CD14-positive monocyte (primary cell): ENCODE results near the gene BTBD7. TPM values are rescaled to one million over a fixed set of nuclear protein-coding genes. Genes with fewer than 3 reads are reported as not detected.

Experiments
- DNase-seq, 3 donors: peaks; one replicate each; pipeline ENCODE4 v3.0.0-alpha.2; 2011 to 2022
- H2AFZ ChIP-seq: 2 replicates; pipeline ENCODE4 v1.6.0; 2012; ENCODE audit warnings: mild to moderate bottlenecking, low read depth, low read length, inconsistent platforms; ENCODE audit not compliant: insufficient read depth, poor library complexity, severe bottlenecking
- H3K27ac ChIP-seq, 2 donors: 1 replicate in 1 of 2; 2 replicates in 1 of 2; pipeline ENCODE4 v1.5.1; 2012 to 2013; ENCODE audit warnings: low read length in 2 of 2, control low read depth in 1 of 2, inconsistent platforms in 1 of 2, low read depth in 1 of 2, mild to moderate bottlenecking in 1 of 2
- H3K27me3 ChIP-seq, 2 donors: one replicate each; pipeline versions ENCODE4 v1.6.0 to v1.6.1; 2011 to 2013; ENCODE audit warnings: low read length in 2 of 2; ENCODE audit not compliant: control insufficient read depth in 2 of 2, insufficient read depth in 2 of 2
- H3K36me3 ChIP-seq, 2 donors: replicated peaks in 1 of 2; 1 replicate in 1 of 2; 2 replicates in 1 of 2; pipeline versions ENCODE4 v1.5.1 to v1.6.1; 2012 to 2013; ENCODE audit warnings: low read length in 2 of 2, control low read depth in 1 of 2, inconsistent platforms in 1 of 2, mild to moderate bottlenecking in 1 of 2; ENCODE audit not compliant: insufficient read depth in 2 of 2, control insufficient read depth in 1 of 2
- H3K4me1 ChIP-seq, 2 donors: 1 replicate in 1 of 2; 2 replicates in 1 of 2; pipeline versions ENCODE4 v1.5.1 to v1.6.1; 2012 to 2013; ENCODE audit warnings: low read length in 2 of 2, control low read depth in 1 of 2, inconsistent platforms in 1 of 2, mild to moderate bottlenecking in 1 of 2, moderate library complexity in 1 of 2; ENCODE audit not compliant: insufficient read depth in 2 of 2, control insufficient read depth in 1 of 2
- H3K4me2 ChIP-seq: replicated peaks from 2 replicates; pipeline ENCODE3; 2012; ENCODE audit warnings: low read length, moderate library complexity, mild to moderate bottlenecking; ENCODE audit not compliant: poor library complexity, severe bottlenecking; ENCODE audit errors: extremely low read depth
- H3K4me3 ChIP-seq, 3 experiments: fragments of 200-600 bp in 1 of 3; sonication (generic) in 1 of 3; replicated peaks in 1 of 3; 1 replicate in 2 of 3; 2 replicates in 1 of 3; pipeline ENCODE4 v1.5.1; 2011 to 2013; ENCODE audit warnings: low read length in 3 of 3, mild to moderate bottlenecking in 3 of 3, control low read depth in 2 of 3, low read depth in 2 of 3, inconsistent platforms in 1 of 3, moderate library complexity in 1 of 3
- H3K79me2 ChIP-seq: 2 replicates; pipeline ENCODE4 v1.6.0; 2012; ENCODE audit warnings: mild to moderate bottlenecking, control low read depth, inconsistent platforms, low read length, moderate library complexity; ENCODE audit not compliant: insufficient read depth
- H3K9ac ChIP-seq: 2 replicates; pipeline ENCODE4 v1.6.0; 2017; ENCODE audit warnings: low read length, mild to moderate bottlenecking; ENCODE audit not compliant: insufficient read depth, poor library complexity, severe bottlenecking
- H3K9me3 ChIP-seq, 2 donors: replicated peaks in 1 of 2; 1 replicate in 1 of 2; 2 replicates in 1 of 2; pipeline versions ENCODE4 v1.5.1 to v1.6.1; 2012 to 2013; ENCODE audit warnings: low read length in 2 of 2, control low read depth in 1 of 2; ENCODE audit not compliant: control insufficient read depth in 1 of 2, insufficient read depth in 1 of 2
- H4K20me1 ChIP-seq: 2 replicates; pipeline ENCODE4 v1.6.0; 2012; ENCODE audit warnings: mild to moderate bottlenecking, low read length, control low read depth, moderate library complexity; ENCODE audit not compliant: insufficient read depth
- H3K27ac Mint-ChIP-seq, 7 donors: one replicate each; pipeline ENCODE4 v1.8.0; 2020; ENCODE audit warnings: mild to moderate bottlenecking in 7 of 7, mixed read lengths in 7 of 7, moderate library complexity in 6 of 7, inconsistent platforms in 2 of 7
- H3K27me3 Mint-ChIP-seq, 3 donors: one replicate each; pipeline ENCODE4 v1.8.0; 2021 to 2022; ENCODE audit warnings: low read depth in 3 of 3, mild to moderate bottlenecking in 3 of 3, mixed read lengths in 3 of 3, moderate library complexity in 3 of 3, inconsistent platforms in 1 of 3
- H3K36me3 Mint-ChIP-seq, 2 donors: one replicate each; pipeline ENCODE4 v1.8.0; 2020; ENCODE audit warnings: mixed read lengths in 2 of 2, inconsistent platforms in 1 of 2, mild to moderate bottlenecking in 1 of 2
- H3K4me1 Mint-ChIP-seq: one replicate; pipeline ENCODE4 v1.8.0; 2020; ENCODE audit warnings: mild to moderate bottlenecking, mixed read lengths
- H3K4me3 Mint-ChIP-seq, 2 donors: one replicate each; pipeline ENCODE4 v1.8.0; 2020; ENCODE audit warnings: mild to moderate bottlenecking in 2 of 2, mixed read lengths in 2 of 2, moderate library complexity in 1 of 2
- H3K9me3 Mint-ChIP-seq, 7 donors: one replicate each; pipeline ENCODE4 v1.8.0; 2020 to 2022; ENCODE audit warnings: mixed read lengths in 7 of 7, mild to moderate bottlenecking in 6 of 7, moderate library complexity in 6 of 7, inconsistent platforms in 2 of 7
- CTCF ChIP-seq: fragments of 200-600 bp; IDR thresholded peaks from one replicate; pipeline ENCODE4 v1.8.0; 2022; ENCODE audit warnings: antibody characterized with exemption, mild to moderate bottlenecking
- WGBS: methylation state at CpG from one replicate; pipeline ENCODE4 v1.1.5; 2013; ENCODE audit warnings: missing lambda C conversion rate; ENCODE audit not compliant: insufficient coverage; 5-methylcytosine and 5-hydroxymethylcytosine counted together
- intact Hi-C, 2 donors: fragments of 100-400 bp; cut with micrococcal nuclease; formaldehyde crosslinking; loops; one replicate each; pipeline versions ENCODE4 v1.15.0 to v1.15.1; 2023
- polyA plus RNA-seq, 3 donors: library from polyadenylated mRNA; depleted of rRNA in 1 of 3; unstranded in 2 of 3; stranded (reverse) in 1 of 3; fragments of 300-500 nt in 2 of 3; fragments of >200 nt in 1 of 3; fragmentation: Illumina TruSeq in 2 of 3; gene quantifications; 1 replicate in 2 of 3; 2 replicates in 1 of 3; pipeline ENCODE4 v1.2.3, GENCODE V29; 2012 to 2021

The BTBD7 gene
- polyA plus RNA-seq, 3 donors = 8.3 to 8.6 (median 8.5) TPM

- Histone ChIP-seq H2AFZ (no peak overlapping the region), H3K4me1 (peaks cover 7 to 11% of the 10 kb centered on the region in 2 donors), H3K36me3 (no peaks in the 10 kb centered on the region), H3K9ac (no peak overlapping the region), H3K27me3 (no peaks in the 10 kb centered on the region), H3K4me2 (no peak overlapping the region), H4K20me1 (no peaks in the 10 kb centered on the region), H3K79me2 (no peaks in the 10 kb centered on the region), H3K9me3 (no peaks in the 10 kb centered on the region), H3K27ac (no peak overlapping the region), H3K4me3 (no peak overlapping the region)
- TF ChIP-seq CTCF = no peak
- Mint-ChIP-seq H3K27ac (peak overlapping the region in 3 of 7 donors; percentile 6 to 47 (median 27)), H3K27me3 (peaks cover 0 to 6% (median 3%) of the 10 kb centered on the region in 3 donors), H3K4me3 (no peak overlapping the region), H3K9me3 (peaks cover 0 to 11% (median 6%) of the 10 kb centered on the region in 7 donors), H3K4me1 (peaks cover 15% of the 10 kb centered on the region), H3K36me3 (no peaks in the 10 kb centered on the region)
- WGBS = 0% methylated on average over 4 of the region's 6 CpGs
- DNase-seq = peak; percentile 60 to 92 (median 66)
- intact Hi-C loops = no loop called here
Measured at GRCh38 chr14:93375673-93376156, 42.9 kb upstream of the BTBD7 start.

GRCh38 chr14:93369713-93370266 lies 37.0 kb upstream of the BTBD7 start:
- Mint-ChIP-seq H3K36me3 (no peaks in the 10 kb centered on the region), H3K4me1 (peaks cover 21% of the 10 kb centered on the region), H3K27ac (peak overlapping the region; percentile 39 to 87 (median 73)), H3K4me3 (peak overlapping the region in 1 of 2 donors; percentile 65), H3K27me3 (no peaks in the 10 kb centered on the region), H3K9me3 (peaks cover 0 to 9% (median 5%) of the 10 kb centered on the region in 7 donors)
- Histone ChIP-seq H3K4me2 (peak overlapping the region; percentile 56), H3K9me3 (no peaks in the 10 kb centered on the region), H3K9ac (no peak overlapping the region), H3K79me2 (no peaks in the 10 kb centered on the region), H3K4me3 (peak overlapping the region in 1 of 3 experiments; percentile 24), H2AFZ (peak overlapping the region; percentile 73), H3K27me3 (no peaks in the 10 kb centered on the region), H4K20me1 (no peaks in the 10 kb centered on the region), H3K27ac (peak overlapping the region in 1 of 2 donors; percentile 72), H3K36me3 (no peaks in the 10 kb centered on the region), H3K4me1 (peaks cover 18 to 21% of the 10 kb centered on the region in 2 donors)
- TF ChIP-seq CTCF = no peak
- no CpG with 5 or more reads among the region's 4 CpGs for WGBS
- DNase-seq = peak; percentile 48 to 81 (median 69)
- intact Hi-C loops = no loop called here
